Right lung (tissue), 5 donors: ENCODE data around the gene JAG1. TPM values are rescaled to one million over a fixed set of nuclear protein-coding genes. Genes with fewer than 3 reads are reported as not detected.

Experiments used
- DNase-seq, 2 donors: peaks; one replicate each; pipeline ENCODE4 v3.0.0-alpha.2; 2013
- polyA plus RNA-seq, 5 donors: library from polyadenylated mRNA; unstranded; fragments of 120-200 nt; gene quantifications; one replicate each; pipeline versions ENCODE4 v1.2.1 to v1.2.3, GENCODE V29; 2013; ENCODE audit warnings: inconsistent platforms in 1 of 5, low replicate concordance in 1 of 5; ENCODE audit not compliant: insufficient read length in 5 of 5, insufficient read depth in 1 of 5

JAG1 gene
- polyA plus RNA-seq, 5 donors, result 43.7 to 68.1 (median 52.7) TPM

DNA sequence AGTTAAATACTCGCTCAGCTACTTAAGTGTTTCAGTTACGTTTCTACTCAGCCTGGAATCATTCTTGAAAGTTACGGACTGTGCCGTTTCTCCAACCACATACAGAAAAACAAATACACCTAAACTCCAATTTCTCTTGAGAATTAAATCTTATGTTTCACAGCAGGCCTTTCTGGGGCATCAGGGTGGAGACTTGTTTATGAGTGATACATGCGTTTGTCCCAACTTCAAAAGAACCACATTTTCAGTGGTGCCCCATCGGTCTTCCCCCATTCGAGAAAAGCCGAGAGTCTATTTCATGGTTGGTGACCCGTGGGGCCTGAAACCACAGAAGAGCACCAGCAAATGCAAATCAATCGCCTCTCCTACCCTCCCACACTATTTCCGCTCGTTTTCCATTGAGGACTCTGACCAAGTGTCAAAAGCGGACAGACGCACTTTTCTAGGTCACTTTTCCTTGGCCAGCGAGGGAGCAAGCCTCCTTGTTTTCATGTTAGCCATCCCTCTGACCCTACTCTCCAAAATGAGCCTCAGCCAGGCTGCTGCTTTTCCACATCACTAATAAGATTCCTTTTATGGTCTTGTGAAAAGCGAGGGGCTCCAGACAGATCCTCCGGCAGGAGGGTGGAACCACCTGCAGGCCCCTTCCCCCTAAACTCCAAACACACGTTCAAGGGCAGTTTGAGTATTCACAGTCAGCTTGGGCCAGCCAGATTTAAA lies 3.1 kb downstream of the JAG1 start:
- no peak for DNase-seq

DNA sequence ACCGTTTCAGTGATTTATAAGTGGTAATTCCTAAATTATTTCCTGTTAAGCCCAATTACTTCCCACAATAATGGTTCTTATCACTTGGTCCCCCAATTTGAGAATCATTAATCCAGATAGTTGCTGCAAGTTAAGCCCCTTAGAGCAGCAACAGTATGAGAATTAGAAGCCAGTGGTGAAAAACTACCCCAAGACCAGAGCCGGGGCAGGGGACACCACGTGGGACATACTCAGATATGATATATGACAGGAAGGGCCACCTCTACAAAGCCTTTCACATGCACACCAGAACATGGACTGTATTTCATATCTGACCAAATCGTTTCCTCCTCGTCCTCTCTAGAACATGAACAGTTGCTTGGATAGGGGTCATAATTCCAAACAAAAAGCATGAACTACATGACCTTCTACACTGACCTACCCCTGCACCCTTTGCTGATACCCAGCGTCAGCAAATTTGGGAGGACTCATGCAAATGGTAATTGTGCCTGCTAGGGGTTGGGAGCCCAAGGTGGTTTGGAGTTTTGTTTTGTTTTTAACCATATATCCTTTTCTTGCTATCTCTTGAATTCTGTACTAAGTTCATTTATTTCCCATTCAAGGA lies 3.9 kb downstream of the JAG1 start:
- no peak for DNase-seq

DNA sequence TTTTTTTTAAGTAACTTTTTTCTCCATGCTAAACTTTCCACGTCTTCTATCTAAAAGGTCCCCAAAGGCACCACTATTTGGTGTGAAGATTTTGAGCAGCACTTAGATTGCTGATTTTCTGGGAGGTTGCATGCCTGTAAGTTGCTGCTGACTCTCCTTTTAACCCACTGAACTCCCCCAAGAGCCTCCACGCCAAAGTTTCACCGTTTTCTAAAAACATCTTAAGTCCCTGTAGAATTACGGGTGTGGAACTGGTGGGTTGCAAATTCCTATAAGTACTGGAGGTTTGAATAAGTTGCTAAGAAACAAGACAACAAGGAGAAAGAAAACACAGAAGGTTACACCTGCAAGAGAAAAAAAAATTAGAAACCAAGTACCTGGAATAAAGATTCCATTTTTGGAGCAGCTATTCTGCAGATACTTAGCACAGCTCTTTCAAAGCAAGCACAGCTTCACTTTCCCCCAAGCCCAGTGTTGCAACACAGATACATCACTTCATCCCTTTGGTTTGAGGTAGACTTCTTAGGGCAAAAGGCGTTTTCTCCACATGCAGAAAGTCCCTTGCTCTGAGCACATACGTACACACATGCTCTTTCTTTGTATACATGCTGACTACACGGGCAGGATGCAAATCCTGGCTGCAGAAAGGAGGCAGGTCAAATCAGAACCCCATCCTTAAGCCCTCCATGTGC lies 5.0 kb downstream of the JAG1 start:
- DNase-seq, result no peak

DNA sequence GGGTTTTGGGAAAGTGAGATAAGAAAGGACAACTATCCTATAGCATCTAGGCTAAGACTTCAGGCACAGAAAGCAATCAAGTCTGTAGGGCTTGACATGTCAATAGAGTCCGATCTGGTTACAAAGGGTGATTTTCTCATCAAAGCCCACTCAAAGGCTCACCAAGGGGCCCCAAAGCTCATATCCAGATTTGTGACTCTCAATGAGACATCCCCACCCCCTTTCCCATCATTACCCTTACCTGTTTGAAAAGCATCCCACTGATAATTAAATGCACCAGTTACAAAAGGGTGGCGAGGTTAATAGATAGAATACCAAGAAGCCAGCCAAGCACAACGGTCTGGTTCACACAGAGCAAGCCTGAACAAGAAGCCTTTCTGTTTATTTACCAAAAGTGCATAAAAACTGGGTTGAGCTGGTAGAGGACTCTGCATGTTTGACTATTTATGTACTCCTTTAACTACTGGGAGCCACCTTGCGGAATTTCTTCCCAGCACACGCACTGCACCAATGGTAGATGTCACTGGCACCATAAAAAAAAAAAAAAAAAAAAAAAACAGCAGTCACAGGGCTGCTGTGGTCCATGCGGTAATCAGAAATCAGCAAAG lies 6.1 kb downstream of the JAG1 start:
- no peak for DNase-seq

GRCh38 chr20:10667077-10667401 lies 6.8 kb downstream of the JAG1 start:
- no peak for DNase-seq

DNA sequence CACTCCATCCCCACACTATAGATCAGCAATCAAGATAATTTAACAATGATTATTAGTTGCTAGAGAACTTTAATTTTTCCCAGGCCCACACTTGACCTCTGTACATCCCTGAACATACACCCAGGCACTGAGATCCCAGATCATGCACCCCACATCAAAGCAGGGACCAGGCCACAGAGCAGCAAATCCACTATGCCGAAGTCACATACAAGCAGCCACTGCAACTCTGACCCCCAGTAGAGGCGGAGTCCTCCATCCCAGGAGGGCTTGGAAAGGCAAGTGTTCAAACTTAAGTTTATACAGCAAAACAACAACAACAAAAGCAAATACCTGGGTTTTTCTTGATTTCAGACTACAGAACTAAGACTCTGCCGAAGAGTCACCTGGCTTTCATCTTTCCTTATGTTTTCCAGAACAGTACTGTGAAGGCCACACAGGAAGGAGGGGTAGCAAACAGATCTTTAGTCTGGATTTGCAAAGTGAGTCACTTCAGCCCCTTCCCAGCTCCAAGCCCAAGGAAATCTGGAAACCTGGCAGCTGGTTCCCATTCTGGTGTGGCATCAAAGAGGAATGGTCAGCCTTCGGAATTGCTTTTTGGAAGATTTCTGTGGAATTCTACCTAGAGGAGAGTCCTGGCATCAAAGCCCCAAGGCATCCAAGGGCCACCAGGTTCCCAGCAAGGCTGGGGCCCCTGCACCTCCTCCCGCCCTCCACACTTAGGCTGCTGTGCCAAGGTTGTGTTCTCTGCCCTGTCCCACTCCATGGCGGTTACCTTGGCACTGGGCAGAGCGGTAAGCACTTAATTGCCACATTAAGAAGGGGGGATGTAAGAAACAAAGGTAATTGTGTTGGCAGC lies 7.3 kb downstream of the JAG1 start:
- no peak for DNase-seq

- DNase-seq, result no peak
Measured at GRCh38 chr20:10665791-10666190, 8.0 kb downstream of the JAG1 start.

GRCh38 chr20:10665027-10665561 lies 8.7 kb downstream of the JAG1 start:
- no peak for DNase-seq

- no peak for DNase-seq
Measured at GRCh38 chr20:10663756-10664155, 10.0 kb downstream of the JAG1 start.

DNA sequence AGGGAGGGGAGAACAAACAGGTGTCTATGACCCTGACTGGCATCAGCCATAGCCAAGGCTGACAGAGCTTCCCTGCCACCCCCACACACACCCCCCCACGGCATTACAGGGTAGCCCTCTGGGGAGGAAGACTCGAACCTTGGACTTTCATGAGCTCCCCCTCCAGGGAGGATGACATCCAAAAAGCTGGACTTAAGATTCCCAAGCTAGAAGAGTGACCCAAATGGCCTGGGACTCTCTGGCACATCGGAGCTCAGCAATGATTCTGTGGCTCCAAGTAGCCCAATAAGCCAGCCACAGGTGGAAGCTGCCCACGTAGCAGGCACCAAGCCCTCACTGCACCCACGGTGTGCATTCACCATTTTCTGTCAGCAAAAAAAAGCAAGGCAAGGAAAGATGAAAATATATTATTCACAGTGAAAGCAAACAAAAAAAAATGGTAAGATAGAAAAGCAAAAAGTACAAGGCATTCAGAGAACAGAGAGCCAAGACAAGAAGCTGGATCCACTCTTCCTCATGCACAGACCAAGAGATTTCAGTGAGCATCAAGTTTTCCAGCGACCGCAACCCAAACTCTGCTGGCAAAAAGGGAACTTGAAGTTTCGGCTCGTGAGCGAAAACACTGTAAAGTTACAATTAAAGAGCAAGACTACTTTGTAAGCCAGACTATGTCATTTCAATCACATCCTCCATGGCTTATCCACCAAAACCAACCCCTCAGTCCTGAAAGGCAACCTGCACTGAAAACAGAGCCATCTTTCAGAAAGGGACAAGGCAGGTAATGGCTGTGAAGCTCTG lies 10.9 kb downstream of the JAG1 start:
- DNase-seq, result no peak

- DNase-seq, result no peak
Measured at GRCh38 chr20:10662151-10662550, 11.6 kb downstream of the JAG1 start.

DNA sequence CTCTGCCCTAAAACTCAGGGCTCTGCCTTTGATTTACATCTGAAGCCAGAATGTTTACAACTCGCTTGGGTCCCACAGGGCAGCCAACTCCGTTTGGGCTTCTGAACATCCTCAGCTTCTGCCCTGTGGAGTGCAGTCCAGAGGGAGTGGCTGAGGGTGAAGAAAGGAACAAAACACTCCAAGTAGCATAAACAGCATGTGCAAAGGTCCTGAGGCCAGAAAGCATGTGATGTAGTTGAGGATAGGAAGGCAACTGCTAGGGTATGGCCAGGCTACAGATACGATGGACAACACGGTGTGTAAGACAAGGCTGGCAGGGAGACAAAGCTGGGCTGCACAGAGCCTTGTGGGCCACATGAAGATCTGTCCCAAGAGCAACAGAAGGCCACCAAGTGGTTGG lies 12.5 kb downstream of the JAG1 start:
- no peak for DNase-seq

DNA sequence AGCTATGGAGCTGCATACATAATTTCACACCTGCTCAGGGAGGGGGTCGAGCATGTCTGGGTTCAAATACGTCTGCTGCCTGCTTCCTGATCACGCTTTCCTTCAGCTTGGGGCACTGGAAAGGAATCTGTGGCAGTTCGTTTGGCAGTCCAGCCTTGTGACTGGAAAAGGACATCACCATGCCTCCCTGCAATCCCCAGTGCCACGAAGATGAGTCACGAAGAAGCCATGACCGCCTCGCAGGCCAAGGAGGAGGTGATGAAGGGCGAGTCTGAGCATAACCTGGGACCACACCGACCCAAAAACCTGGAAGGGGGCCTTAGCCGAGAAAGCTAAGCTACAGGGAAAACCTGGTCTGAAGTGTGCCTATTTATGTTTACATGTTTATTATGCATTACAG lies 13.1 kb downstream of the JAG1 start:
- DNase-seq, result no peak

- DNase-seq, result no peak
Measured at GRCh38 chr20:10659651-10660601, 13.9 kb downstream of the JAG1 start.

GRCh38 chr20:10658876-10659632 lies 14.7 kb downstream of the JAG1 start:
- no peak for DNase-seq

DNA sequence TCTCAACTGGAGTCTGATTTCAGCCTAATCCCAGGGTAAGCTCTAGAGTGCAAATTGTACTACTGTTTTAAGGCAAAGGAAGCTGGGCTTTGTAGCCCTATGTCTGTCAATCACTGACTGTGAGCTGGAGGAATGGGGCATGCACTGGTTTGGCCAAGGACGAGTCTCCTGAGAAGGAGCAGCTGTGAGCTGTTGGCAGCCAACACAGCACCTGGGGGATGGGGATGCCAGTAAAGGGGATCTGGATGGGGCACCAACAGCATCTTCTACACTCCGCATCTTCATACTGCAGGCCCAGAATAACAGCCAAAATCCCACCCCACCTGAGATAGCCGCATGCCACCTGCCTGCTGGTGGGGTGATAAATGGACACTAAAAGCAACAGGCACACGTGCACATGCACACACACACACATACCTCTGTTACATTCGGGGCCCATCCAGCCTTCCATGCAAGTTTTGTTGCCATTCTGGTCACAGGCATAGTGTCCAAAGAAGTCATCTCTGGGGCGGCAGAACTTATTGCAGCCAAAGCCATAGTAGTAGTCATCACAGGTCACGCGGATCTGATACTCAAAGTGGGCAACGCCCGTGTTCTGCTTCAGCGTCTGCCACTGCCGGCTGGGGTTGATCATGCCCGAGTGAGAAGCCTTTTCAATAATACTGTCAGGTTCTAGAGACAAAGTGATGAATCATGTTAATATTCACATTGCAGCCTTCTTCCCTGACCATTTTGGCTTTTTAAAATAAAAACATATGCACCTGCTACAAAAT lies 15.6 kb downstream of the JAG1 start:
- DNase-seq, result no peak

DNA sequence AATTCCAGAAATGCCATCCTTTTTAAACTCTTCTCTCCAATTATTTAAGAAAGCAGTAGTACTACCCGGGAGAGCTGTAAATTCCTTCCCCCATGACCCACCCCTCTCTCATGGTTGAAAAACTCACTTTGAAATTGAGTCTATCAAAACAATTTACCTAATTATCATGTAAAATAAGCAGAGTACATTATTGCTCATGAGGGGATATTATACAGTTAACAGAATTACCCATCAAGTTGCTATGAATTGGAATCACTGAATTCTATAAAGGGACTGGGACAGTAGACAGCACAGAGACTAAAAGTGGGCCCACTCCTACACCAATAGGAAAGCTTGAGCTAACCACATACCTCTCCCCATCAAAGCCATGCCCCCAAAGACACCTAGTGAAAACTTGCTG lies 16.3 kb downstream of the JAG1 start:
- no peak for DNase-seq
